HepG2 (cell line): Measurements from ENCODE around the gene GFPT1. TPM values are rescaled to one million over a fixed set of nuclear protein-coding genes. Genes with fewer than 3 reads are reported as not detected.

ENCODE experiments used
- ATAC-seq: fragments of 200-7000 bp; cut with Tn5 transposase; 3 replicates; pipeline ENCODE4 v1.9.1; 2020; ENCODE audit warnings: mild to moderate bottlenecking, moderate library complexity
- BruUV-seq: library from RNA; stranded (reverse); fragments of 400-500 nt; replicated peaks from 2 replicates; lab custom pipeline; 2021; lab: Mats Ljungman, UMichigan
- CTCF ChIA-PET: fragments of 300-600 bp; formaldehyde crosslinking; extraction: SDS; loops from one replicate; lab custom pipeline; 2021; ENCODE audit warnings: low total read pairs, inconsistent platforms, low intra/inter-chr PET ratio; lab: Yijun Ruan, JAX
- POLR2A ChIA-PET: fragments of 350-600 bp; sonication (Branson Sonifier 250); formaldehyde crosslinking; loops from one replicate; lab custom pipeline; 2020; ENCODE audit warnings: antibody characterized with exemption, inconsistent platforms; lab: Yijun Ruan, JAX
- DNase-seq: peaks from one replicate; pipeline ENCODE4 v3.0.0-alpha.2; 2015; ENCODE audit warnings: low spot score
- FAIRE-seq: peaks from 3 replicates; lab custom pipeline; 2011; peaks lifted over from hg19 to GRCh38; lab: Jason Lieb, UNC
- H2AFZ ChIP-seq: one replicate; pipeline ENCODE4 v1.6.1; 2011; ENCODE audit warnings: low read length, inconsistent platforms
- H3K27ac ChIP-seq: fragments of 300-600 bp; 3 replicates; pipeline ENCODE4 v1.8.0; 2011; ENCODE audit warnings: mixed run types, mild to moderate bottlenecking, mixed read lengths, low read length, inconsistent platforms; ENCODE audit not compliant: insufficient read depth; ENCODE audit errors: extremely low read length
- H3K27me3 ChIP-seq, 2 experiments: fragments of 200-600 bp in 1 of 2; 2 replicates in 1 of 2; 3 replicates in 1 of 2; pipeline versions ENCODE4 v1.6.0 to v1.8.0; 2011; ENCODE audit warnings: low read length in 2 of 2, mild to moderate bottlenecking in 2 of 2, moderate library complexity in 2 of 2, inconsistent platforms in 1 of 2; ENCODE audit not compliant: insufficient read depth in 2 of 2, control insufficient read depth in 1 of 2
- H3K36me3 ChIP-seq, 2 experiments: fragments of 200-600 bp in 1 of 2; replicated peaks in 1 of 2; 2 replicates in 1 of 2; 3 replicates in 1 of 2; pipeline versions ENCODE4 v1.5.1 to v1.8.0; 2011; ENCODE audit warnings: low read length in 2 of 2, inconsistent platforms in 1 of 2; ENCODE audit not compliant: insufficient read depth in 2 of 2, control insufficient read depth in 1 of 2
- H3K4me1 ChIP-seq: 2 replicates; pipeline ENCODE4 v1.5.1; 2012; ENCODE audit warnings: low read length, inconsistent platforms; ENCODE audit not compliant: insufficient read depth
- H3K4me2 ChIP-seq: 2 replicates; pipeline ENCODE4 v1.6.0; 2011; ENCODE audit warnings: low read depth, low read length, inconsistent platforms
- H3K4me3 ChIP-seq, 3 experiments: fragments of 200-600 bp in 1 of 3; sonication (generic), shearing (Covaris generic) in 1 of 3; replicated peaks in 1 of 3; 2 replicates each; pipeline ENCODE4 v1.5.1; 2011 to 2016; ENCODE audit warnings: low read length in 3 of 3, inconsistent platforms in 2 of 3, low read depth in 2 of 3, mild to moderate bottlenecking in 2 of 3, control low read depth in 1 of 3, mixed read lengths in 1 of 3; ENCODE audit not compliant: insufficient read depth in 1 of 3
- H3K79me2 ChIP-seq: one replicate; pipeline ENCODE4 v1.6.1; 2011; ENCODE audit warnings: low read length, inconsistent platforms; ENCODE audit not compliant: insufficient read depth
- H3K9ac ChIP-seq: 2 replicates; pipeline ENCODE4 v1.6.0; 2011; ENCODE audit warnings: mild to moderate bottlenecking, low read depth, low read length, inconsistent platforms; ENCODE audit not compliant: insufficient read depth
- H3K9me3 ChIP-seq: 2 replicates; pipeline ENCODE4 v1.5.1; 2012; ENCODE audit warnings: mild to moderate bottlenecking, low read length
- H4K20me1 ChIP-seq: 2 replicates; pipeline ENCODE4 v1.6.0; 2011; ENCODE audit warnings: inconsistent platforms, mild to moderate bottlenecking, low read length, moderate library complexity; ENCODE audit not compliant: insufficient read depth
- FOXP1 ChIP-seq, 2 experiments: fragments of 450-650 bp in 1 of 2; IDR thresholded peaks; 2 replicates each; pipeline ENCODE4 v1.6.1; 2017 to 2018; ENCODE audit warnings: antibody characterized with exemption in 1 of 2
- HNF4A ChIP-seq: sonication (generic); formaldehyde crosslinking; IDR thresholded peaks from 2 replicates; pipeline ENCODE4 v1.4.0; 2020; ENCODE audit warnings: missing genetic modification reagents
- HNF4G ChIP-seq, 2 experiments: sonication (generic) in 1 of 2; formaldehyde crosslinking in 1 of 2; IDR thresholded peaks; 2 replicates each; pipeline versions ENCODE4 v1.4.0 to v1.6.1; 2011 to 2020; ENCODE audit warnings: borderline replicate concordance in 2 of 2, low read depth in 2 of 2, mild to moderate bottlenecking in 2 of 2, low read length in 1 of 2, missing genetic modification reagents in 1 of 2, moderate library complexity in 1 of 2
- JUN ChIP-seq: sonication (generic); formaldehyde crosslinking; IDR thresholded peaks from 2 replicates; pipeline ENCODE4 v1.4.0; 2020; ENCODE audit warnings: mild to moderate bottlenecking, missing genetic modification reagents
- SALL2 ChIP-seq: sonication (generic); formaldehyde crosslinking; IDR thresholded peaks from 2 replicates; pipeline ENCODE4 v1.8.1; 2023; ENCODE audit warnings: mild to moderate bottlenecking, missing genetic modification reagents, inconsistent platforms
- TGIF2 ChIP-seq: IDR thresholded peaks from 2 replicates; pipeline ENCODE4 v1.6.1; 2016; ENCODE audit warnings: control low read depth, missing compliant biosample characterization
- ZBTB7A ChIP-seq: sonication (generic); formaldehyde crosslinking; IDR thresholded peaks from 2 replicates; pipeline ENCODE4 v1.8.0; 2022; ENCODE audit warnings: mild to moderate bottlenecking, missing genetic modification reagents
- WGBS: methylation state at CpG from one replicate; pipeline ENCODE4 v1.1.6; 2017; ENCODE audit warnings: low lambda C conversion rate; 5-methylcytosine and 5-hydroxymethylcytosine counted together
- in situ Hi-C: cut with HindIII; loops from 2 replicates; pipeline ENCODE4 v1.10.0; 2017; ENCODE audit warnings: low pct_unique_long_range_greater_than_20kb; ENCODE audit not compliant: extremely low pct_ligation_motif_present
- intact Hi-C: fragments of 100-400 bp; cut with micrococcal nuclease; formaldehyde crosslinking; loops from one replicate; pipeline ENCODE4 v1.10.0; 2022; ENCODE audit not compliant: unreplicated experiment
- polyA plus RNA-seq, 8 experiments: library from polyadenylated mRNA; depleted of rRNA in 3 of 8; stranded (reverse) in 7 of 8; unstranded in 1 of 8; fragments of >200 nt; fragmentation: Illumina TruSeq in 4 of 8; extraction: Trizol in 4 of 8; gene quantifications; 2 replicates each; pipeline versions ENCODE4 v1.2.1 to v1.2.3, GENCODE V29; 2011 to 2016; ENCODE audit warnings: low read depth in 4 of 8, missing spikeins in 1 of 8, mixed read lengths in 1 of 8; ENCODE audit not compliant: insufficient read depth in 1 of 8
- total RNA-seq, 5 experiments: library from RNA; depleted of rRNA; stranded (reverse); fragments of >200 nt; fragmentation: Illumina TruSeq; extraction: Trizol; gene quantifications; 2 replicates each; pipeline ENCODE4 v1.2.3, GENCODE V29; 2016; ENCODE audit warnings: low read depth in 1 of 5
- TF ChIP-seq, protein P1 (sequence below): sonication (generic); formaldehyde crosslinking; IDR thresholded peaks from 2 replicates; pipeline ENCODE4 v1.4.0; 2020; ENCODE audit warnings: missing genetic modification reagents
- TF ChIP-seq, protein P2 (sequence below): sonication (generic); formaldehyde crosslinking; IDR thresholded peaks from 2 replicates; pipeline ENCODE4 v1.4.0; 2020; ENCODE audit warnings: missing genetic modification reagents, borderline replicate concordance
- TF ChIP-seq, protein P3 (sequence below): sonication (generic); formaldehyde crosslinking; IDR thresholded peaks from 2 replicates; pipeline ENCODE4 v1.5.0; 2020; ENCODE audit warnings: missing genetic modification reagents, mild to moderate bottlenecking, borderline replicate concordance
- TF ChIP-seq, protein P4 (sequence below): sonication (generic); formaldehyde crosslinking; IDR thresholded peaks from 2 replicates; pipeline ENCODE4 v1.5.0; 2020; ENCODE audit warnings: mild to moderate bottlenecking, missing genetic modification reagents

Gene GFPT1
- total and polyA plus RNA-seq, 2 of the 13 experiments (the other 11 are each of a cell fraction or from before 2014, with no cell fraction given): 24.0 to 84.9 TPM

DNA sequence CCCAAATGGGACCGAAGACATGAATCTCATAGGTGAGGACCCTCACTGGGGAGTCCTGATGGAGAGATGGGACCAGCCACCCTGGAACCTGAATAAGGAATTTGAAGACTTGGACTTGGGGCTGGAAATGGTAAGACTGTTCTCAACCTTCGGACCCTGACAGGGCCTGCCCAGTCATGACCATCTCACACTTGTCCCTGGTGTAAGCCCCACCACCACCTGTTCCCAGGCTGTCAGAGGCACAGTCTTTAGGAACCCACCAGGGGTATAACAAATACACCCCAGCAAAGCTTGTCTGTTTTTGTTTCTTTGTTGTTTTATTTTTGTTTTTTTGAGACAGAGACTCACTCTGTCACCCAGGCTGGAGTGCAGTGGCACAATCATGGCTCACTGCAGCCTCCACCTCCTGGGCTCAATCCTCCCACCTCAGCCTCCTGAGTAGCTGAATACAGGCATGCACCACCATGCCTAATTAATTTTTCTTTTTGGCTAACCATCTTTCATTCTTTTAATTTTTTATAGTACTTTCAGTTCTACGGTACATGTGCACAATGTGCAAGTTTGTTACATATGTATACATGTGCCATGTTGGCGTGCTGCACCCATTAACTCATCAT, 106.1 kb downstream of the GFPT1 start:
- H3K79me2 ChIP-seq: peaks cover 9% of the 10 kb centered on the region
- ChIA-PET POLR2A (interaction anchor here (1.2 kb wide), 1 partner anchor 10 kb away, joined by 4 read pairs; no protein-coding TSS in a partner anchor), CTCF (no interaction called here)
- no peak overlapping the region for H3K9ac ChIP-seq
- peak overlapping the region in 2 of 3 experiments; percentile 1 to 28; a peak in 2 of 6 replicates for H3K4me3 ChIP-seq
- in situ Hi-C loops (no loop called here), intact Hi-C loops (loop anchor here (1.0 to 5.0 kb wide), 2 partner anchors 65 to 104 kb away; no protein-coding TSS in a partner anchor)
- H3K4me2 ChIP-seq: peak overlapping the region; percentile 60
- DNase-seq (no peak), FAIRE-seq (no peak), ATAC-seq (peak; percentile 65)
- no peaks in the 10 kb centered on the region; a peak in 1 of 5 replicates for H3K36me3 ChIP-seq
- peak overlapping the region; percentile 67 for H3K27ac ChIP-seq
- H4K20me1 ChIP-seq: no peaks in the 10 kb centered on the region
- H3K9me3 ChIP-seq: no peaks in the 10 kb centered on the region
- H3K27me3 ChIP-seq: no peaks in the 10 kb centered on the region
- TF ChIP-seq, protein P1, sequence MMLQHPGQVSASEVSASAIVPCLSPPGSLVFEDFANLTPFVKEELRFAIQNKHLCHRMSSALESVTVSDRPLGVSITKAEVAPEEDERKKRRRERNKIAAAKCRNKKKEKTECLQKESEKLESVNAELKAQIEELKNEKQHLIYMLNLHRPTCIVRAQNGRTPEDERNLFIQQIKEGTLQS (CRISPR knock-in tag): no peak
- TF ChIP-seq FOXP1 (IDR thresholded peaks at IDR 0.05) (no peak), FOXP1 (CRISPR knock-in tag; IDR thresholded peaks at IDR 0.05) (no peak), ZBTB7A (0 out of 2 replicates have a peak, but pooled peaks have one; percentile 19), SALL2 (CRISPR knock-in tag) (0 out of 2 replicates have a peak, but pooled peaks have one; percentile 6), JUN (CRISPR knock-in tag) (no peak), TGIF2 (CRISPR knock-in tag) (0 out of 2 replicates have a peak, but pooled peaks have one; percentile 44), HNF4G (IDR thresholded peaks at IDR 0.05; ENCODE audit: borderline replicate concordance, low read depth, low read length) (peak; percentile 46; the same call in 1 of the 2 replicates), HNF4G (CRISPR knock-in tag; IDR thresholded peaks at IDR 0.05; ENCODE audit: borderline replicate concordance, low read depth) (no peak), HNF4A (CRISPR knock-in tag) (peak; percentile 54; the same call in 1 of the 2 replicates)
- TF ChIP-seq, protein P2, sequence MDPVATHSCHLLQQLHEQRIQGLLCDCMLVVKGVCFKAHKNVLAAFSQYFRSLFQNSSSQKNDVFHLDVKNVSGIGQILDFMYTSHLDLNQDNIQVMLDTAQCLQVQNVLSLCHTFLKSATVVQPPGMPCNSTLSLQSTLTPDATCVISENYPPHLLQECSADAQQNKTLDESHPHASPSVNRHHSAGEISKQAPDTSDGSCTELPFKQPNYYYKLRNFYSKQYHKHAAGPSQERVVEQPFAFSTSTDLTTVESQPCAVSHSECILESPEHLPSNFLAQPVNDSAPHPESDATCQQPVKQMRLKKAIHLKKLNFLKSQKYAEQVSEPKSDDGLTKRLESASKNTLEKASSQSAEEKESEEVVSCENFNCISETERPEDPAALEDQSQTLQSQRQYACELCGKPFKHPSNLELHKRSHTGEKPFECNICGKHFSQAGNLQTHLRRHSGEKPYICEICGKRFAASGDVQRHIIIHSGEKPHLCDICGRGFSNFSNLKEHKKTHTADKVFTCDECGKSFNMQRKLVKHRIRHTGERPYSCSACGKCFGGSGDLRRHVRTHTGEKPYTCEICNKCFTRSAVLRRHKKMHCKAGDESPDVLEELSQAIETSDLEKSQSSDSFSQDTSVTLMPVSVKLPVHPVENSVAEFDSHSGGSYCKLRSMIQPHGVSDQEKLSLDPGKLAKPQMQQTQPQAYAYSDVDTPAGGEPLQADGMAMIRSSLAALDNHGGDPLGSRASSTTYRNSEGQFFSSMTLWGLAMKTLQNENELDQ (CRISPR knock-in tag): no peak
- TF ChIP-seq, protein P3, sequence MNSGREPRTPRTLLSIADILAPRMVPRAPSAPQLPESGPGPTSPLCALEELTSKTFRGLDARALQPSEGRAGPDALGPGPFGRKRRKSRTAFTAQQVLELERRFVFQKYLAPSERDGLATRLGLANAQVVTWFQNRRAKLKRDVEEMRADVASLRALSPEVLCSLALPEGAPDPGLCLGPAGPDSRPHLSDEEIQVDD (CRISPR knock-in tag): no peak
- TF ChIP-seq, protein P4, sequence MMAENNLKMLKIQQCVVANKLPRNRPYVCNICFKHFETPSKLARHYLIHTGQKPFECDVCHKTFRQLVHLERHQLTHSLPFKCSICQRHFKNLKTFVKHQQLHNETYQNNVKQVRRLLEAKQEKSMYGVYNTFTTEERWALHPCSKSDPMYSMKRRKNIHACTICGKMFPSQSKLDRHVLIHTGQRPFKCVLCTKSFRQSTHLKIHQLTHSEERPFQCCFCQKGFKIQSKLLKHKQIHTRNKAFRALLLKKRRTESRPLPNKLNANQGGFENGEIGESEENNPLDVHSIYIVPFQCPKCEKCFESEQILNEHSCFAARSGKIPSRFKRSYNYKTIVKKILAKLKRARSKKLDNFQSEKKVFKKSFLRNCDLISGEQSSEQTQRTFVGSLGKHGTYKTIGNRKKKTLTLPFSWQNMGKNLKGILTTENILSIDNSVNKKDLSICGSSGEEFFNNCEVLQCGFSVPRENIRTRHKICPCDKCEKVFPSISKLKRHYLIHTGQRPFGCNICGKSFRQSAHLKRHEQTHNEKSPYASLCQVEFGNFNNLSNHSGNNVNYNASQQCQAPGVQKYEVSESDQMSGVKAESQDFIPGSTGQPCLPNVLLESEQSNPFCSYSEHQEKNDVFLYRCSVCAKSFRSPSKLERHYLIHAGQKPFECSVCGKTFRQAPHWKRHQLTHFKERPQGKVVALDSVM (CRISPR knock-in tag): peak; percentile 92
- H3K4me1 ChIP-seq: peaks cover 50% of the 10 kb centered on the region
- 98% methylated on average over 4 of the region's 4 CpGs for WGBS
- no TSS peak for BruUV-seq
- no peak overlapping the region for H2AFZ ChIP-seq
